HG03097 (cell line): ENCODE results near the gene RAD23A.

ENCODE experiments used
- ATAC-seq: cut with Tn5 transposase; IDR thresholded peaks from one replicate; pipeline ENCODE4 v1.9.1; 2021; ENCODE audit not compliant: unreplicated experiment, low FRiP score

The RAD23A gene

GRCh38 chr19:13001502-13002165 lies 56.0 kb downstream of the RAD23A start:
- no peak for ATAC-seq

GRCh38 chr19:13002166-13002898 lies 56.7 kb downstream of the RAD23A start:
- no peak for ATAC-seq

DNA sequence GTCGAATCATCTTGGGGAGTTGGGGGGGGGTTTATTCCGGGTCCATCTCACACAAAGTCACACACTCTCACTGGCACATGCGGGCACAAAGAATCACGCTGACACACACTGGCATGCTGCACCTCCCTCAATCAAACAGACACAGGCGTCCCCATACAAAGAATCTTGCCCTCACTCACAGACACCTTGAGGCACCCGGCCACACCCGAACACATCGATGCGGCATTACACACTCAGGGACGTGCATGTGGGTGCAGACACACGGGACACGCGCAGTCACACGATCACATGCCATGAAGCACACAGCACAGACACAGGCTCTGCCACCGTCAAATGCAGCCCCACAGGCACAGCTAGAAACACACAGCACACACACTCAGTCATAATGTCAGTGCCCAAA lies 57.4 kb downstream of the RAD23A start:
- no peak for ATAC-seq
